OCI-LY1 (cell line): ENCODE data around the gene PREX1.

Experiments used
- CTCF ChIP-seq: fragments of 200-600 bp; sonication (generic), shearing (Covaris generic); IDR thresholded peaks from 2 replicates; pipeline ENCODE4 v1.5.1; 2017; ENCODE audit warnings: mild to moderate bottlenecking, antibody characterized with exemption, low read length, moderate library complexity, mixed read lengths
- EZH2 ChIP-seq: fragments of 200-600 bp; sonication (generic), shearing (Covaris generic); IDR thresholded peaks from 2 replicates; pipeline ENCODE4 v1.8.0; 2017; ENCODE audit warnings: borderline replicate concordance, mixed run types, mild to moderate bottlenecking, antibody characterized with exemption, low read length, moderate library complexity, mixed read lengths

GRCh38 chr20:48599106-48599747, 228.6 kb downstream of the PREX1 start:
- no peak for TF ChIP-seq CTCF
- no peak for TF ChIP-seq EZH2
